Activated T-cell treated with anti-CD3 and anti-CD28 coated beads, Interleukin-2, amount 50 U/mL, for 4 hours (primary cell): ENCODE measurements around the gene KRT38. TPM values are rescaled to one million over a fixed set of nuclear protein-coding genes. Genes with fewer than 3 reads are reported as not detected.

ENCODE experiments used
- ATAC-seq, 2 donors: fragments of 200-7000 bp; cut with Tn5 transposase; one replicate each; pipeline ENCODE4 v1.10.0; 2021
- DNase-seq: peaks from one replicate; pipeline ENCODE4 v3.0.0-alpha.2; 2020
- H3K27me3 Mint-ChIP-seq: one replicate; pipeline ENCODE4 v1.8.0; 2021; ENCODE audit warnings: low read depth, mixed read lengths
- H3K36me3 Mint-ChIP-seq: one replicate; pipeline ENCODE4 v1.8.0; 2022; ENCODE audit warnings: mixed read lengths; ENCODE audit not compliant: insufficient read depth
- H3K4me1 Mint-ChIP-seq: one replicate; pipeline ENCODE4 v1.8.0; 2021; ENCODE audit warnings: low read depth, mixed read lengths
- H3K4me3 Mint-ChIP-seq: one replicate; pipeline ENCODE4 v1.8.0; 2021; ENCODE audit warnings: mild to moderate bottlenecking, moderate library complexity, mixed read lengths
- H3K9me3 Mint-ChIP-seq: one replicate; pipeline ENCODE4 v1.8.0; 2021; ENCODE audit warnings: mixed read lengths
- total RNA-seq, 3 donors: library from RNA; stranded (reverse); gene quantifications; one replicate each; pipeline ENCODE4 v1.2.1, GENCODE V29; 2021

Gene KRT38
- total RNA-seq, 3 donors from 2014 or later = not detected

- H3K36me3 Mint-ChIP-seq = no peaks in the 10 kb centered on the region
Observed at GRCh38 chr17:41421617-41422016, 19.2 kb downstream of the KRT38 start.

GRCh38 chr17:41421116-41421515 is 19.7 kb downstream of the KRT38 start:
- Mint-ChIP-seq H3K9me3 (no peaks in the 10 kb centered on the region), H3K36me3 (no peaks in the 10 kb centered on the region), H3K4me1 (peaks cover 12% of the 10 kb centered on the region), H3K27me3 (no peaks in the 10 kb centered on the region), H3K4me3 (no peak overlapping the region)
- no peak for DNase-seq
- no peak for ATAC-seq

More at GRCh38 chr17:41421617-41422016, 19.2 kb downstream of the KRT38 start:
- Mint-ChIP-seq H3K4me1 (peaks cover 12% of the 10 kb centered on the region), H3K27me3 (no peaks in the 10 kb centered on the region), H3K9me3 (no peaks in the 10 kb centered on the region), H3K4me3 (no peak overlapping the region)
- ATAC-seq (no peak), DNase-seq (no peak)

DNA sequence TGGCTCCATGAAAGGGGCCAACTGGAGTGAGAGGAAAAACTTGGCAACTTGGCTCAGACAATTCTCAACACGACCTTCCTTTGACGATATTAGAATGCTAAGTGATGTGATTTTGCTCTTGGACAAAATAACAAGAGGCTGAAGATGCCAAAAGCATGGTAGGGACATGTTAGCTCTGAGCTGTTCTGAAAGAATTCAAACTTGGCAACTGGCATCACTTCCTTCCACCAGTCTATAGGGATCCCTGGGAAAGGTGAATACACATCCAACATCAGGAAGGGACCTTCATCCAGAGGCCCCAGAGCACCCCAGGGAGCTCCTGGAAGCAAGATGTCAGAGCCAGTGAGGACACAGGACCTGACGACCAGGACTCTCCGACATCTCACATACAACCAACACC is 20.6 kb downstream of the KRT38 start:
- no peaks in the 10 kb centered on the region for H3K27me3 Mint-ChIP-seq
- ATAC-seq (no peak), DNase-seq (no peak)
- peaks cover 12% of the 10 kb centered on the region for H3K4me1 Mint-ChIP-seq
- H3K36me3 Mint-ChIP-seq = no peaks in the 10 kb centered on the region
- no peaks in the 10 kb centered on the region for H3K9me3 Mint-ChIP-seq
- H3K4me3 Mint-ChIP-seq = no peak overlapping the region

DNA sequence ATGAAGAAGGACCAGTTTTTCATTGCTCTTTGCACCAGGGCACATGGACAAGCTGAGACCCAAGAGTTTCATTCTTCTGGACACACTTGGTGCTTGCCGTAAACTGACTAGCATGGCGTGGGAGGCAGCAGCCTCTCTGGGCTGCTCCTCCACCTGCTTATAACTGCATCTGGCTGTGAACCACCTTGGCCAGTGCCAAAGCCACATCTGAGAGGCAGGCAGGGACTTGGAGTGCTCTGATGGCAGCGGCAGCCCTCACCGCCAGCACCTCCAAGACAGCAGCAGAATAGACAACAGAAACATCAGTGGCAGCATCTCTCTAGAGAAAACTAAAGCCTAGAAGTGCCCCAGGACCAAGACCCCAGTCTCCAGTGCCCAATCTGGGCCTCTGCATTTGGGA is 21.1 kb downstream of the KRT38 start:
- no peaks in the 10 kb centered on the region for H3K36me3 Mint-ChIP-seq
- H3K4me1 Mint-ChIP-seq = peaks cover 12% of the 10 kb centered on the region
- no peak overlapping the region for H3K4me3 Mint-ChIP-seq
- ATAC-seq = no peak
- no peaks in the 10 kb centered on the region for H3K9me3 Mint-ChIP-seq
- no peak for DNase-seq
- H3K27me3 Mint-ChIP-seq = no peaks in the 10 kb centered on the region

GRCh38 chr17:41418116-41418860 is 22.5 kb downstream of the KRT38 start:
- ATAC-seq = no peak
- DNase-seq = no peak
- Mint-ChIP-seq H3K27me3 (peaks cover 3% of the 10 kb centered on the region), H3K4me3 (no peak overlapping the region), H3K9me3 (no peaks in the 10 kb centered on the region), H3K4me1 (peaks cover 12% of the 10 kb centered on the region), H3K36me3 (no peaks in the 10 kb centered on the region)

GRCh38 chr17:41417576-41418015 is 23.2 kb downstream of the KRT38 start:
- DNase-seq (no peak), ATAC-seq (no peak)
- H3K27me3 Mint-ChIP-seq = peaks cover 3% of the 10 kb centered on the region
- H3K36me3 Mint-ChIP-seq = no peaks in the 10 kb centered on the region
- no peak overlapping the region for H3K4me3 Mint-ChIP-seq
- peaks cover 12% of the 10 kb centered on the region for H3K4me1 Mint-ChIP-seq
- no peaks in the 10 kb centered on the region for H3K9me3 Mint-ChIP-seq

GRCh38 chr17:41417127-41417526 is 23.7 kb downstream of the KRT38 start:
- H3K36me3 Mint-ChIP-seq = no peaks in the 10 kb centered on the region
- ATAC-seq (no peak), DNase-seq (no peak)
- peaks cover 12% of the 10 kb centered on the region for H3K4me1 Mint-ChIP-seq
- H3K9me3 Mint-ChIP-seq = no peaks in the 10 kb centered on the region
- no peak overlapping the region for H3K4me3 Mint-ChIP-seq
- H3K27me3 Mint-ChIP-seq = peaks cover 3% of the 10 kb centered on the region

GRCh38 chr17:41416479-41416878 is 24.3 kb downstream of the KRT38 start:
- ATAC-seq = no peak
- H3K9me3 Mint-ChIP-seq = no peaks in the 10 kb centered on the region
- H3K27me3 Mint-ChIP-seq = peaks cover 3% of the 10 kb centered on the region
- no peaks in the 10 kb centered on the region for H3K36me3 Mint-ChIP-seq
- H3K4me3 Mint-ChIP-seq = no peak overlapping the region
- DNase-seq = no peak
- peaks cover 12% of the 10 kb centered on the region for H3K4me1 Mint-ChIP-seq

GRCh38 chr17:41415833-41416335 is 24.9 kb downstream of the KRT38 start:
- peaks cover 3% of the 10 kb centered on the region for H3K27me3 Mint-ChIP-seq
- DNase-seq (no peak), ATAC-seq (no peak)
- H3K36me3 Mint-ChIP-seq = no peaks in the 10 kb centered on the region
- H3K9me3 Mint-ChIP-seq = no peaks in the 10 kb centered on the region
- no peak overlapping the region for H3K4me3 Mint-ChIP-seq
- peaks cover 12% of the 10 kb centered on the region for H3K4me1 Mint-ChIP-seq

GRCh38 chr17:41415411-41415810 is 25.4 kb downstream of the KRT38 start:
- no peaks in the 10 kb centered on the region for H3K9me3 Mint-ChIP-seq

GRCh38 chr17:41413982-41414381 is 26.8 kb downstream of the KRT38 start:
- Mint-ChIP-seq H3K27me3 (peaks cover 3% of the 10 kb centered on the region), H3K36me3 (no peaks in the 10 kb centered on the region), H3K4me1 (peaks cover 14% of the 10 kb centered on the region), H3K4me3 (no peak overlapping the region), H3K9me3 (no peaks in the 10 kb centered on the region)
- DNase-seq (no peak), ATAC-seq (no peak)

More at GRCh38 chr17:41415411-41415810, 25.4 kb downstream of the KRT38 start:
- ATAC-seq (no peak), DNase-seq (no peak)
- Mint-ChIP-seq H3K27me3 (peaks cover 3% of the 10 kb centered on the region), H3K36me3 (no peaks in the 10 kb centered on the region), H3K4me3 (no peak overlapping the region), H3K4me1 (peaks cover 12% of the 10 kb centered on the region)

- ATAC-seq (no peak), DNase-seq (no peak)
- H3K4me3 Mint-ChIP-seq = no peak overlapping the region
- no peaks in the 10 kb centered on the region for H3K36me3 Mint-ChIP-seq
- H3K4me1 Mint-ChIP-seq = peaks cover 17% of the 10 kb centered on the region
- no peaks in the 10 kb centered on the region for H3K9me3 Mint-ChIP-seq
- H3K27me3 Mint-ChIP-seq = peaks cover 3% of the 10 kb centered on the region
Observed at GRCh38 chr17:41413353-41413957, 27.3 kb downstream of the KRT38 start.

- no peaks in the 10 kb centered on the region for H3K36me3 Mint-ChIP-seq
- DNase-seq (no peak), ATAC-seq (no peak)
- peaks cover 12% of the 10 kb centered on the region for H3K4me1 Mint-ChIP-seq
- no peak overlapping the region for H3K4me3 Mint-ChIP-seq
- H3K27me3 Mint-ChIP-seq = peaks cover 3% of the 10 kb centered on the region
- H3K9me3 Mint-ChIP-seq = no peaks in the 10 kb centered on the region
Observed at GRCh38 chr17:41411072-41411840, 29.5 kb downstream of the KRT38 start.

GRCh38 chr17:41407226-41407625 is 33.6 kb downstream of the KRT38 start:
- Mint-ChIP-seq H3K4me3 (no peak overlapping the region), H3K9me3 (no peaks in the 10 kb centered on the region), H3K36me3 (no peaks in the 10 kb centered on the region), H3K4me1 (peaks cover 36% of the 10 kb centered on the region), H3K27me3 (no peaks in the 10 kb centered on the region)
- no peak for DNase-seq
- no peak for ATAC-seq
